H1 (cell line): ENCODE data around the gene TRIM22. TPM values are rescaled to one million over a fixed set of nuclear protein-coding genes. Genes with fewer than 3 reads are reported as not detected.

Experiments
- CTCF ChIA-PET: fragments of 300-600 bp; sonication (Branson Sonifier 250); formaldehyde crosslinking; loops from one replicate; lab custom pipeline; 2021; ENCODE audit not compliant: partially characterized antibody; lab: Charles Lee
- POLR2A ChIA-PET: fragments of 300-600 bp; sonication (Branson Sonifier 250); formaldehyde crosslinking; loops from one replicate; lab custom pipeline; 2021; ENCODE audit warnings: inconsistent platforms; ENCODE audit not compliant: partially characterized antibody; lab: Charles Lee
- DNase-seq, 2 experiments: peaks; one replicate each; pipeline versions ENCODE4 v3.0.0 to v3.0.0-alpha.2; 2010 to 2022; ENCODE audit warnings: low spot score in 2 of 2, low read depth in 1 of 2, mixed read lengths in 1 of 2
- FAIRE-seq: peaks from 2 replicates; lab custom pipeline; 2011; peaks lifted over from hg19 to GRCh38; lab: Jason Lieb, UNC
- H2AFZ ChIP-seq: 2 replicates; pipeline ENCODE4 v1.8.1; 2012; ENCODE audit warnings: low read length, inconsistent platforms
- H2AK5ac ChIP-seq: 2 replicates; pipeline ENCODE4 v1.6.1; 2013; ENCODE audit warnings: low read depth, low read length
- H2BK120ac ChIP-seq: replicated peaks from 2 replicates; pipeline ENCODE3; 2013; ENCODE audit warnings: low read depth, low read length, inconsistent platforms
- H2BK12ac ChIP-seq: 2 replicates; pipeline ENCODE4 v1.6.1; 2013; ENCODE audit warnings: low read depth, low read length
- H2BK15ac ChIP-seq: 2 replicates; pipeline ENCODE4 v1.6.1; 2013; ENCODE audit warnings: low read length
- H2BK20ac ChIP-seq: 2 replicates; pipeline ENCODE4 v1.6.1; 2013; ENCODE audit warnings: low read length
- H2BK5ac ChIP-seq: 2 replicates; pipeline ENCODE4 v1.6.1; 2013; ENCODE audit warnings: low read depth, low read length
- H3K14ac ChIP-seq: 2 replicates; pipeline ENCODE4 v1.6.1; 2013; ENCODE audit warnings: inconsistent platforms; ENCODE audit not compliant: insufficient read length
- H3K18ac ChIP-seq: 2 replicates; pipeline ENCODE4 v1.6.1; 2013; ENCODE audit warnings: low read length; ENCODE audit errors: extremely low read depth
- H3K23ac ChIP-seq: 2 replicates; pipeline ENCODE4 v1.6.1; 2013; ENCODE audit warnings: inconsistent platforms; ENCODE audit not compliant: insufficient read length
- H3K23me2 ChIP-seq: 2 replicates; pipeline ENCODE4 v1.6.1; 2013; ENCODE audit warnings: low read depth, low read length
- H3K27ac ChIP-seq: 2 replicates; pipeline ENCODE4 v1.6.1; 2011; ENCODE audit warnings: low read depth, low read length, inconsistent platforms
- H3K27me3 ChIP-seq, 4 experiments: replicated peaks in 1 of 4; 1 replicate in 1 of 4; 2 replicates in 3 of 4; pipeline versions ENCODE4 v1.6.1 to v1.8.1; 2011 to 2013; ENCODE audit warnings: low read length in 3 of 4, mild to moderate bottlenecking in 3 of 4, inconsistent platforms in 2 of 4, mixed read lengths in 2 of 4, moderate library complexity in 1 of 4; ENCODE audit not compliant: control insufficient read depth in 3 of 4, insufficient read depth in 3 of 4; ENCODE audit errors: extremely low read depth in 1 of 4
- H3K36me3 ChIP-seq, 4 experiments: 2 replicates each; pipeline versions ENCODE4 v1.6.1 to v1.8.1; 2011 to 2013; ENCODE audit warnings: mild to moderate bottlenecking in 4 of 4, low read length in 3 of 4, moderate library complexity in 2 of 4, control low read depth in 1 of 4, inconsistent platforms in 1 of 4; ENCODE audit not compliant: insufficient read depth in 4 of 4, control insufficient read depth in 2 of 4
- H3K4ac ChIP-seq: replicated peaks from 2 replicates; pipeline ENCODE3; 2013; ENCODE audit warnings: low read length, low read depth, mixed read lengths, inconsistent platforms; ENCODE audit not compliant: insufficient read length
- H3K4me1 ChIP-seq, 4 experiments: replicated peaks in 1 of 4; 1 replicate in 1 of 4; 2 replicates in 3 of 4; pipeline versions ENCODE4 v1.6.1 to v1.8.1; 2011 to 2013; ENCODE audit warnings: low read length in 3 of 4, inconsistent platforms in 2 of 4, mixed read lengths in 1 of 4; ENCODE audit not compliant: insufficient read depth in 4 of 4, control insufficient read depth in 3 of 4
- H3K4me2 ChIP-seq, 2 experiments: 2 replicates each; pipeline versions ENCODE4 v1.6.1 to v1.8.1; 2011 to 2013; ENCODE audit warnings: low read depth in 2 of 2, low read length in 2 of 2, control low read depth in 1 of 2, inconsistent platforms in 1 of 2, mild to moderate bottlenecking in 1 of 2; ENCODE audit not compliant: insufficient read depth in 1 of 2
- H3K4me3 ChIP-seq, 4 experiments: fragments of 200-600, 300-600 bp in 1 of 4; sonication (generic), shearing (Covaris generic), sonication (Bioruptor Twin) in 1 of 4; 2 replicates each; pipeline versions ENCODE4 v1.5.1 to v1.8.1; 2011 to 2016; ENCODE audit warnings: low read length in 4 of 4, low read depth in 3 of 4, control low read depth in 2 of 4, inconsistent platforms in 2 of 4, mild to moderate bottlenecking in 2 of 4, mixed read lengths in 1 of 4, moderate library complexity in 1 of 4; ENCODE audit not compliant: insufficient read depth in 2 of 4; ENCODE audit errors: extremely low read depth in 1 of 4
- H3K56ac ChIP-seq: replicated peaks from 2 replicates; pipeline ENCODE3; 2013; ENCODE audit warnings: low read depth, mild to moderate bottlenecking, mixed read lengths, low read length, inconsistent platforms; ENCODE audit not compliant: insufficient read length
- H3K79me1 ChIP-seq: 2 replicates; pipeline ENCODE4 v1.6.1; 2013; ENCODE audit warnings: low read depth, low read length, control low read depth
- H3K79me2 ChIP-seq, 2 experiments: 2 replicates each; pipeline versions ENCODE4 v1.6.1 to v1.8.1; 2012 to 2013; ENCODE audit warnings: low read length in 2 of 2, mild to moderate bottlenecking in 2 of 2, inconsistent platforms in 1 of 2; ENCODE audit not compliant: insufficient read depth in 2 of 2, control insufficient read depth in 1 of 2
- H3K9ac ChIP-seq, 4 experiments: replicated peaks in 1 of 4; 1 replicate in 1 of 4; 2 replicates in 3 of 4; pipeline versions ENCODE4 v1.6.1 to v1.8.1; 2011 to 2013; ENCODE audit warnings: low read depth in 3 of 4, low read length in 3 of 4, control low read depth in 2 of 4, mild to moderate bottlenecking in 2 of 4, moderate library complexity in 2 of 4, inconsistent platforms in 1 of 4; ENCODE audit errors: extremely low read depth in 1 of 4
- H3K9me3 ChIP-seq, 2 experiments: 2 replicates each; pipeline versions ENCODE4 v1.6.1 to v1.8.1; 2012 to 2013; ENCODE audit warnings: mild to moderate bottlenecking in 2 of 2, moderate library complexity in 2 of 2, control low read depth in 1 of 2, inconsistent platforms in 1 of 2, low read depth in 1 of 2, low read length in 1 of 2, mixed read lengths in 1 of 2; ENCODE audit not compliant: insufficient read depth in 2 of 2
- H4K20me1 ChIP-seq, 2 experiments: replicated peaks in 1 of 2; 2 replicates each; pipeline versions ENCODE3 to v1.8.1; 2011 to 2013; ENCODE audit warnings: inconsistent platforms in 2 of 2, low read length in 2 of 2, mild to moderate bottlenecking in 1 of 2; ENCODE audit not compliant: insufficient read depth in 2 of 2, control insufficient read depth in 1 of 2
- H4K5ac ChIP-seq: 2 replicates; pipeline ENCODE4 v1.6.1; 2013; ENCODE audit warnings: low read length, low read depth, mixed read lengths, inconsistent platforms; ENCODE audit not compliant: insufficient read length
- H4K8ac ChIP-seq: 2 replicates; pipeline ENCODE4 v1.8.0; 2013; ENCODE audit warnings: mild to moderate bottlenecking, moderate library complexity, low read length, inconsistent platforms; ENCODE audit not compliant: insufficient read depth; ENCODE audit errors: extremely low read depth
- H4K91ac ChIP-seq: replicated peaks from 2 replicates; pipeline ENCODE3; 2013; ENCODE audit warnings: low read length, mixed read lengths, inconsistent platforms; ENCODE audit not compliant: insufficient read length
- CREB1 ChIP-seq: IDR thresholded peaks from 2 replicates; pipeline ENCODE4 v1.6.1; 2012; ENCODE audit warnings: inconsistent platforms
- KDM5A ChIP-seq: fragments of 200-600 bp; IDR thresholded peaks from 2 replicates; pipeline ENCODE4 v1.7.1; 2012; ENCODE audit warnings: mild to moderate bottlenecking, low read length, inconsistent platforms, mixed read lengths
- RFX5 ChIP-seq: IDR thresholded peaks from 2 replicates; pipeline ENCODE4 v1.6.1; 2011; ENCODE audit warnings: low read depth, low read length, improper control_type of control experiment, borderline replicate concordance
- SIN3A ChIP-seq, 2 experiments: IDR thresholded peaks in 1 of 2; conservative IDR thresholded peaks in 1 of 2; 2 replicates each; pipeline ENCODE4 v1.6.1; 2011 to 2012; ENCODE audit warnings: low read length in 2 of 2, improper control_type of control experiment in 1 of 2, low read depth in 1 of 2, mild to moderate bottlenecking in 1 of 2
- SIX5 ChIP-seq: IDR thresholded peaks from 2 replicates; pipeline ENCODE4 v1.6.1; 2011; ENCODE audit warnings: mild to moderate bottlenecking, low read depth, low read length
- SP2 ChIP-seq: IDR thresholded peaks from 2 replicates; pipeline ENCODE4 v1.6.1; 2012; ENCODE audit warnings: mild to moderate bottlenecking, low read length, inconsistent platforms
- TCF12 ChIP-seq: IDR thresholded peaks from 2 replicates; pipeline ENCODE4 v1.6.1; 2011; ENCODE audit warnings: low read depth, mild to moderate bottlenecking, low read length
- WGBS, 2 experiments: shearing (Covaris generic) in 1 of 2; methylation state at CpG; one replicate each; pipeline versions ENCODE4 v1.1.6 to v1.1.7; 2013 to 2015; ENCODE audit warnings: low lambda C conversion rate in 2 of 2, mixed read lengths in 2 of 2, inconsistent platforms in 1 of 2, low coverage in 1 of 2, missing lambda C conversion rate in 1 of 2; ENCODE audit not compliant: insufficient replicate concordance in 2 of 2, insufficient coverage in 1 of 2, insufficient read length in 1 of 2; ENCODE audit errors: extremely low coverage in 1 of 2, missing lambda C conversion rate in 1 of 2; 5-methylcytosine and 5-hydroxymethylcytosine counted together
- polyA plus RNA-seq, 7 experiments: library from polyadenylated mRNA; depleted of rRNA in 3 of 7; stranded (reverse) in 5 of 7; unstranded in 2 of 7; fragments of >200 nt in 5 of 7; fragments of 200-250 nt in 2 of 7; gene quantifications; 1 replicate in 5 of 7; 2 replicates in 1 of 7; 4 replicates in 1 of 7; pipeline versions ENCODE4 v1.2.1 to v1.2.3, GENCODE V29; 2011 to 2013; ENCODE audit warnings: missing spikeins in 2 of 7, mixed read lengths in 2 of 7
- total RNA-seq: library from RNA; stranded (reverse); fragmentation: NEBNext Ultra II Directional; extraction: Animal tissue kit (Norgen Biotek cat#: 25700); gene quantifications from 2 replicates; pipeline ENCODE4 v1.2.1, GENCODE V29; 2021
- TF ChIP-seq, protein P1 (sequence below): IDR thresholded peaks from 2 replicates; pipeline ENCODE4 v1.6.1; 2011; ENCODE audit warnings: low read length, improper control_type of control experiment

Gene TRIM22
- total and polyA plus RNA-seq, 2 of the 8 experiments (the other 6 are each of a cell fraction or from before 2014, with no cell fraction given) = 56.0 to 82.7 TPM

DNA sequence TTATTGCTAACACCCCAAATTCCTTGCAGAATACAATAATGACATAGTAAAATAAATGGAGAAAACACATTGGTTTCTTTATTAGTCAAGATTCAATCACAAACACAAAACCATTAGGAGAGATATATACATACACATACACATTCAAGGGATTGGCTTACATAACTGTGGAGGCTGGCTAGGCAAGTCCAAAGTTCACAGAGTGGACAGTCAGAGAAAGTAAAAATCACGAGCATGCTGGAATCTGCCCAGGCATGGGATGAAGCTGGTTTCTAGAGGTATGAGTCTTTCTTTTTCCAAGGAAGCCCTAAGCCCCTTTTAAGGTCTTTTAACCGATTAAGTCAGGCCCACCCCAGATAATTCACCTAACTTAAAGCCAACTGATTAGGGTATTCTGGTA is 33.0 kb downstream of the TRIM22 start:
- H4K91ac ChIP-seq = no peak overlapping the region
- no peak overlapping the region for H2BK12ac ChIP-seq
- H3K18ac ChIP-seq = no peak overlapping the region
- no peak overlapping the region for H3K4me2 ChIP-seq
- POLR2A ChIA-PET = no interaction called here
- no peak overlapping the region for H4K5ac ChIP-seq
- no peak overlapping the region for H2AK5ac ChIP-seq
- 87% methylated on average over 2 of the region's 2 CpGs; no CpG with 5 or more reads in 1 of the 2 experiments for WGBS, 2 experiments
- CTCF ChIA-PET = interaction anchor here (1.9 kb wide), 1 partner anchor 10 kb away, joined by 5 read pairs; no protein-coding TSS in a partner anchor
- no peaks in the 10 kb centered on the region for H3K36me3 ChIP-seq
- H3K9me3 ChIP-seq = no peaks in the 10 kb centered on the region
- no peak overlapping the region for H3K23ac ChIP-seq
- no peak overlapping the region for H3K14ac ChIP-seq
- no peak for TF ChIP-seq KDM5A
- no peak for TF ChIP-seq SP2
- TF ChIP-seq CREB1 = no peak
- TF ChIP-seq SIX5 = no peak
- no peak for TF ChIP-seq SIN3A (conservative IDR thresholded peaks at IDR 0.05 in 1 of 2, IDR thresholded peaks at IDR 0.05 in 1 of 2; ENCODE audit: low read depth in 1 of 2, low read length in 2 of 2)
- TF ChIP-seq TCF12 = no peak
- no peak for TF ChIP-seq RFX5
- TF ChIP-seq, protein P1, sequence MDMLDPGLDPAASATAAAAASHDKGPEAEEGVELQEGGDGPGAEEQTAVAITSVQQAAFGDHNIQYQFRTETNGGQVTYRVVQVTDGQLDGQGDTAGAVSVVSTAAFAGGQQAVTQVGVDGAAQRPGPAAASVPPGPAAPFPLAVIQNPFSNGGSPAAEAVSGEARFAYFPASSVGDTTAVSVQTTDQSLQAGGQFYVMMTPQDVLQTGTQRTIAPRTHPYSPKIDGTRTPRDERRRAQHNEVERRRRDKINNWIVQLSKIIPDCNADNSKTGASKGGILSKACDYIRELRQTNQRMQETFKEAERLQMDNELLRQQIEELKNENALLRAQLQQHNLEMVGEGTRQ = no peak
- TF ChIP-seq, all 59 proteins: peak for 0
- Histone ChIP-seq H3K23me2 (no peaks in the 10 kb centered on the region), H3K4me3 (no peak overlapping the region), H2BK120ac (no peak overlapping the region), H2AFZ (no peak overlapping the region), H4K20me1 (no peaks in the 10 kb centered on the region), H3K79me1 (no peaks in the 10 kb centered on the region), H3K4me1 (no peaks in the 10 kb centered on the region), H2BK15ac (no peak overlapping the region), H2BK5ac (no peak overlapping the region), H4K8ac (no peak overlapping the region), H3K79me2 (no peaks in the 10 kb centered on the region), H3K9ac (no peak overlapping the region), H2BK20ac (no peak overlapping the region), H3K56ac (no peak overlapping the region), H3K4ac (no peak overlapping the region), H3K27me3 (no peaks in the 10 kb centered on the region), H3K27ac (no peak overlapping the region)
- DNase-seq (no peak), FAIRE-seq (no peak)
